GM10248 (cell line): Measurements from ENCODE around the gene ARL15.

Experiments used
- CTCF ChIA-PET: fragments of 300-600 bp; sonication (Branson Sonifier 250); formaldehyde crosslinking; extraction: SDS; loops from one replicate; lab custom pipeline; 2021; ENCODE audit warnings: antibody characterized with exemption; lab: Yijun Ruan, JAX
- POLR2A ChIA-PET: fragments of 350-650 bp; sonication (Branson Sonifier 250); formaldehyde crosslinking; extraction: SDS; loops from one replicate; lab custom pipeline; 2020; ENCODE audit warnings: antibody characterized with exemption; lab: Yijun Ruan, JAX
- DNase-seq: peaks from one replicate; pipeline ENCODE4 v3.0.0; 2012; ENCODE audit errors: extremely low spot score
- TF ChIP-seq, protein P1 (sequence below): IDR thresholded peaks from 2 replicates; pipeline ENCODE4 v1.5.1; 2012; ENCODE audit warnings: mild to moderate bottlenecking, low read depth; ENCODE audit errors: extremely low read depth, missing control alignments, control extremely low read depth

The ARL15 gene

DNA sequence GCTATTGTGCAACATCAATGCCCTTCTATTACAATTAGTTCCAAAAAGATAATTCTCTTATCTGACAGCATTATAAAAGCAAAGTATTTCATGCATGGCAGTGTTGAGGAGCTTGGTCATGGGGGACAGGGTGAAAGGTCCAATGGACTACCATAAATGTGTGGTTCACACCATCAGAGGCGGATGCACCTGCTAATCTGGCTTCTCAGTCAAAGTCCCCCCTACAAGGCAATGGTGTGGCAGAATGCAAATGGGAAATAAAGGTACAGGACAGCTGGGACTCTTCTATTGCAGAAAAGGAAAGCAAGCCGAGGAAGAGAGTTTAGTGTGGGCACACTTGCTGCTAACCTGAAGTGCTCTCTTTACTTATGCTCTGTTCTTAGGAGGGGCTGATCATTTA is 380.8 kb downstream of the ARL15 start:
- TF ChIP-seq, protein P1, sequence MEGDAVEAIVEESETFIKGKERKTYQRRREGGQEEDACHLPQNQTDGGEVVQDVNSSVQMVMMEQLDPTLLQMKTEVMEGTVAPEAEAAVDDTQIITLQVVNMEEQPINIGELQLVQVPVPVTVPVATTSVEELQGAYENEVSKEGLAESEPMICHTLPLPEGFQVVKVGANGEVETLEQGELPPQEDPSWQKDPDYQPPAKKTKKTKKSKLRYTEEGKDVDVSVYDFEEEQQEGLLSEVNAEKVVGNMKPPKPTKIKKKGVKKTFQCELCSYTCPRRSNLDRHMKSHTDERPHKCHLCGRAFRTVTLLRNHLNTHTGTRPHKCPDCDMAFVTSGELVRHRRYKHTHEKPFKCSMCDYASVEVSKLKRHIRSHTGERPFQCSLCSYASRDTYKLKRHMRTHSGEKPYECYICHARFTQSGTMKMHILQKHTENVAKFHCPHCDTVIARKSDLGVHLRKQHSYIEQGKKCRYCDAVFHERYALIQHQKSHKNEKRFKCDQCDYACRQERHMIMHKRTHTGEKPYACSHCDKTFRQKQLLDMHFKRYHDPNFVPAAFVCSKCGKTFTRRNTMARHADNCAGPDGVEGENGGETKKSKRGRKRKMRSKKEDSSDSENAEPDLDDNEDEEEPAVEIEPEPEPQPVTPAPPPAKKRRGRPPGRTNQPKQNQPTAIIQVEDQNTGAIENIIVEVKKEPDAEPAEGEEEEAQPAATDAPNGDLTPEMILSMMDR = no peak
- ChIA-PET POLR2A (no interaction called here), CTCF (no interaction called here)
- no peak for DNase-seq

DNA sequence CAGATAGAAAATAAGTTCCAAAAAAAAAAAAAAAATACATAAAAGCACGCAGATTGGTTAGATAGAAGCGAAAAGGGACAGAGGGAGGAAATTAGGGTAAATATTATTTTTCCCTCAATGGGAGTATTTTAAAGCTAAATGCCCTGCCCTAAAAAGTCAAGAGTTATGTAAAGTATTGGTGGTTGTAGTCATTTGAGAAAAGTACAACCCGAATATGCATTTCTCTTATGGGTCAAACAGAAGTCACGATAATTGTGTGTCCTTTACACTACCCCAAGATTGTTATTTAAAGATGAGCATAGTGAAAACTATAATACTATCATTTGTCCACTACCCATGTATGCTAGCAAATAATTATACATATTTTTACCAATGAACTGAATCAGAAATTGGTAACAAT is 381.2 kb downstream of the ARL15 start:
- DNase-seq = no peak
- TF ChIP-seq, protein P1 = no peak
- ChIA-PET POLR2A (no interaction called here), CTCF (interaction anchor here (1.2 kb wide), 1 partner anchor 11 kb away, joined by 4 read pairs; no protein-coding TSS in a partner anchor)

DNA sequence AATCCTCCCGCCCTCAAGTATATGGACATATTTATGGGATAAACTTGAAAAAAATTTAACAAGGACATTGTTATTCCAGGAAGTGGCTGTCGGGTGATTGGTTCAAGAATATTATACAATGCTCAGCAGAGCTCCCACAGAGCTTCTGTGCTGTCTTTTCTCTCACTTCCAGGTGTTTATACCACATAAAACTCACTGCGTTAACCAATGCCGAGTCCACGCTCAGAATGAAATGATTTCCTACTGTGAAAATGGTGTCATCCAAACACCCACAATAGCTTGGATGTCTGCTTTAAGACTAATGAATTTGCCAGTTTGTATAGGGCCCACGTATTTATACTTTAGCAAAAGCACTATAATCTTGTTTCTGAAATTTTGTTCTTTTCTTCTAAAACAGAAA is 381.7 kb downstream of the ARL15 start:
- TF ChIP-seq, protein P1 = no peak
- no peak for DNase-seq
- ChIA-PET POLR2A (no interaction called here), CTCF (interaction anchor here (1.2 to 1.5 kb wide), 2 partner anchors 12 to 26 kb away, joined by 4 to 5 read pairs; no protein-coding TSS in a partner anchor)

DNA sequence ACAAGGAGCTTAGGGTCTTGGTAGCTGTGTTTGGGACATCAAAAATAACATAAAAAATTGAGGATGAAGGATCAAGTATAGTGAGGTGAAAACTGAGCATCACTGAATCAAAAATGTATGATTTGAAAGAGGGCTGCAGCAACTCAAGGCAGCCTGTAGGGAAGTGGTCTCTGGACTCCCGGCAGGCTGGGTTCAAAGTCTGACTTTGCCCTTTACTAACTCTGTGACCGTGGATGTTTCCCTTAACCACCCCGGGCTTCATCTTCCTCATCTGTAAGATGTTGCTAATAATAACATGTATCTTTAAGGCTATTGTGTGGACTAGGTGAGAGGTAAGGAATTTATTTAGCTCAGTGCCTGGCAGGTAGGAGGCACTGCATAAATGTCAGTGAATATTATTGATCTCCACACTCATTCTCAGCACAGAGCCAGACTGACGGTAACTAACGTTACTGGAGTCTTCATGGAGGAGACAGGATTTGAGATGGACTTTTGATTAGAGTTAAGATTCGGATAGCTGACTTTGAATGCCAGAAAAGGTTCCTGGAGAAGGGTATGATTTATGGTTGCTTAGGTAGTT is 382.6 kb downstream of the ARL15 start:
- ChIA-PET POLR2A (no interaction called here), CTCF (interaction anchor here (1.5 kb wide), 1 partner anchor 27 kb away, joined by 5 read pairs; no protein-coding TSS in a partner anchor)
- no peak for DNase-seq
- TF ChIP-seq, protein P1 = no peak

GRCh38 chr5:53926026-53926425 is 384.3 kb downstream of the ARL15 start:
- DNase-seq = no peak
- ChIA-PET POLR2A (no interaction called here), CTCF (no interaction called here)
- TF ChIP-seq, protein P1 = no peak

GRCh38 chr5:53924392-53924791 is 386.0 kb downstream of the ARL15 start:
- ChIA-PET POLR2A (no interaction called here), CTCF (interaction anchor here (0.7 to 1.0 kb wide), 2 partner anchors 11 to 21 kb away, joined by 3 read pairs; no protein-coding TSS in a partner anchor)
- DNase-seq = no peak
- TF ChIP-seq, protein P1 = no peak
